Measurements from ENCODE around the gene PPP2R1B. TPM values are rescaled to one million over a fixed set of nuclear protein-coding genes. Genes with fewer than 3 reads are reported as not detected.

Gene PPP2R1B
- total and polyA plus RNA-seq, 11 donors: 4.2 to 99.9 (median 7.9) TPM

- H3K36me3 ChIP-seq: peaks cover 0 to 74% (median 60%) of the 10 kb centered on the region in 9 donors
- intact Hi-C loops (cut with DNase I): loop anchor here in 1 of 10 donors (10.0 kb wide), 1 partner anchor 99 kb away; the partner anchor contains the start of gene SIK2
Measured at GRCh38 chr11:111703576-111703975, 62.6 kb downstream of the PPP2R1B start.

GRCh38 chr11:111702623-111703022, 63.6 kb downstream of the PPP2R1B start:
- intact Hi-C loops (cut with DNase I): loop anchor here in 1 of 10 donors (10.0 kb wide), 1 partner anchor 98 kb away; the partner anchor contains the start of gene SIK2
- no peaks in the 10 kb centered on the region for H3K9me3 ChIP-seq
- no peak for DNase-seq
- WGBS, 4 donors: 83 to 88% (median 84%) methylated on average over 5 of the region's 5 CpGs
- no peak for TF ChIP-seq CTCF (IDR thresholded peaks at IDR 0.05)
- no peak for TF ChIP-seq POLR2A (IDR thresholded peaks at IDR 0.05)
- H3K27me3 ChIP-seq: no peaks in the 10 kb centered on the region
- peaks cover 0 to 70% (median 50%) of the 10 kb centered on the region in 9 donors for H3K36me3 ChIP-seq
- ATAC-seq: no peak
- H3K4me1 ChIP-seq: peaks cover 3 to 38% (median 11%) of the 10 kb centered on the region in 12 donors
- H3K4me3 ChIP-seq: no peak overlapping the region
- no peak overlapping the region for H3K27ac ChIP-seq

More at GRCh38 chr11:111703576-111703975, 62.6 kb downstream of the PPP2R1B start:
- no peak overlapping the region for H3K27ac ChIP-seq
- H3K4me3 ChIP-seq: no peak overlapping the region
- peaks cover 3 to 41% (median 11%) of the 10 kb centered on the region in 12 donors for H3K4me1 ChIP-seq
- H3K9me3 ChIP-seq: no peaks in the 10 kb centered on the region
- no peak for ATAC-seq
- DNase-seq: no peak
- no peaks in the 10 kb centered on the region for H3K27me3 ChIP-seq
- WGBS, 4 donors: 80 to 82% (median 81%) methylated on average over 1 of the region's 1 CpG
- no peak for TF ChIP-seq CTCF (IDR thresholded peaks at IDR 0.05)
- no peak for TF ChIP-seq POLR2A (IDR thresholded peaks at IDR 0.05)

- Histone ChIP-seq H3K9me3 (no peaks in the 10 kb centered on the region), H3K4me1 (peaks cover 0 to 46% (median 3%) of the 10 kb centered on the region in 12 donors), H3K4me3 (no peak overlapping the region), H3K36me3 (peaks cover 0 to 51% (median 31%) of the 10 kb centered on the region in 9 donors), H3K27ac (no peak overlapping the region), H3K27me3 (no peaks in the 10 kb centered on the region)
- DNase-seq: no peak
- ATAC-seq: no peak
- 95 to 100% (median 97%) methylated on average over 1 of the region's 1 CpG for WGBS, 4 donors
- TF ChIP-seq CTCF (IDR thresholded peaks at IDR 0.05): no peak
- no peak for TF ChIP-seq POLR2A (IDR thresholded peaks at IDR 0.05)
- intact Hi-C loops (cut with DNase I): loop anchor here in 1 of 10 donors (10.0 kb wide), 1 partner anchor 95 kb away; the partner anchor contains the start of gene SIK2
Measured at GRCh38 chr11:111700162-111700561, 66.0 kb downstream of the PPP2R1B start.

GRCh38 chr11:111699579-111700156, 66.5 kb downstream of the PPP2R1B start:
- no peak for ATAC-seq
- 91 to 100% (median 95%) methylated on average over 1 of the region's 1 CpG for WGBS, 4 donors
- intact Hi-C loops (cut with DNase I): loop anchor here in 2 of 10 donors (5.0 to 10.0 kb wide), 2 partner anchors 67 to 95 kb away; partner anchors contain the start of gene SIK2 (in 1 of the 2)
- no peak for DNase-seq
- H3K9me3 ChIP-seq: no peaks in the 10 kb centered on the region
- no peak overlapping the region for H3K4me3 ChIP-seq
- peaks cover 0 to 51% (median 7%) of the 10 kb centered on the region in 12 donors for H3K4me1 ChIP-seq
- no peaks in the 10 kb centered on the region for H3K27me3 ChIP-seq
- TF ChIP-seq POLR2A (IDR thresholded peaks at IDR 0.05): no peak
- no peak for TF ChIP-seq CTCF (IDR thresholded peaks at IDR 0.05)
- H3K36me3 ChIP-seq: peaks cover 0 to 46% (median 26%) of the 10 kb centered on the region in 9 donors
- no peak overlapping the region for H3K27ac ChIP-seq
